Neural progenitor cell (in vitro differentiated cells): ENCODE results near the gene SLC50A1. TPM values are rescaled to one million over a fixed set of nuclear protein-coding genes. Genes with fewer than 3 reads are reported as not detected.

Experiments
- DNase-seq: peaks from one replicate; pipeline ENCODE4 v3.0.0-alpha.2; 2016; ENCODE audit warnings: low spot score
- H2AFZ ChIP-seq: fragments of 200-600 bp; sonication (generic); replicated peaks from 2 replicates; pipeline ENCODE4 v1.6.1; 2016; ENCODE audit warnings: antibody characterized with exemption
- H3F3A ChIP-seq: fragments of 200-600 bp; sonication (generic); 2 replicates; pipeline ENCODE4 v1.6.1; 2016; ENCODE audit warnings: antibody characterized with exemption, low read depth
- H3K27ac ChIP-seq: fragments of 200-600 bp; sonication (generic); 2 replicates; pipeline ENCODE4 v1.5.1; 2016; ENCODE audit warnings: mild to moderate bottlenecking
- H3K27me3 ChIP-seq: fragments of 200-600 bp; sonication (generic); 2 replicates; pipeline ENCODE4 v1.6.1; 2016; ENCODE audit warnings: mild to moderate bottlenecking, moderate library complexity
- H3K36me3 ChIP-seq: fragments of 200-600 bp; sonication (generic); 2 replicates; pipeline ENCODE4 v1.5.1; 2016
- H3K4me1 ChIP-seq: fragments of 200-600 bp; sonication (generic); 2 replicates; pipeline ENCODE4 v1.6.1; 2016; ENCODE audit warnings: mixed run types
- H3K4me2 ChIP-seq: fragments of 200-600 bp; sonication (generic); 2 replicates; pipeline ENCODE4 v1.6.1; 2016
- H3K4me3 ChIP-seq: fragments of 200-600 bp; sonication (generic); 2 replicates; pipeline ENCODE4 v1.5.1; 2016
- H3K79me2 ChIP-seq: fragments of 200-600 bp; sonication (generic); 2 replicates; pipeline ENCODE4 v1.6.1; 2016; ENCODE audit warnings: low read depth
- H3K9ac ChIP-seq: fragments of 200-600 bp; sonication (generic); 2 replicates; pipeline ENCODE4 v1.6.1; 2016
- H3K9me3 ChIP-seq: fragments of 200-600 bp; sonication (generic); 2 replicates; pipeline ENCODE4 v1.5.1; 2016; ENCODE audit warnings: low read depth
- H4K20me1 ChIP-seq: fragments of 200-600 bp; sonication (generic); 2 replicates; pipeline ENCODE4 v1.6.1; 2016; ENCODE audit warnings: low read depth
- H3K27ac Mint-ChIP-seq: 3 replicates; pipeline ENCODE4 v1.8.0; 2021; ENCODE audit warnings: mixed read lengths
- H3K27me3 Mint-ChIP-seq: 2 replicates; pipeline ENCODE4 v1.8.0; 2022; ENCODE audit warnings: low read depth, mild to moderate bottlenecking, inconsistent platforms, moderate library complexity, mixed read lengths; ENCODE audit not compliant: insufficient read depth
- H3K36me3 Mint-ChIP-seq: 3 replicates; pipeline ENCODE4 v1.8.0; 2021; ENCODE audit warnings: mixed read lengths
- H3K4me1 Mint-ChIP-seq: 3 replicates; pipeline ENCODE4 v1.8.0; 2021; ENCODE audit warnings: mixed read lengths
- H3K4me3 Mint-ChIP-seq: 3 replicates; pipeline ENCODE4 v1.8.0; 2021; ENCODE audit warnings: mild to moderate bottlenecking, moderate library complexity, mixed read lengths
- H3K9me3 Mint-ChIP-seq: 3 replicates; pipeline ENCODE4 v1.8.0; 2020; ENCODE audit warnings: mixed read lengths
- CTCF ChIP-seq: fragments of 200-600 bp; sonication (generic); IDR thresholded peaks from 2 replicates; pipeline ENCODE4 v1.5.1; 2017; ENCODE audit warnings: antibody characterized with exemption, mild to moderate bottlenecking
- EZH2 ChIP-seq: fragments of 200-600 bp; sonication (generic); IDR thresholded peaks from 2 replicates; pipeline ENCODE4 v1.6.1; 2017; ENCODE audit warnings: antibody characterized with exemption, mild to moderate bottlenecking, moderate library complexity
- EZH2phosphoT487 ChIP-seq: fragments of 200-600 bp; sonication (generic); IDR thresholded peaks from 2 replicates; pipeline ENCODE4 v1.6.1; 2017; ENCODE audit warnings: antibody characterized with exemption
- total RNA-seq: library from RNA; depleted of rRNA; stranded (reverse); fragments of >200 nt; gene quantifications from 2 replicates; pipeline ENCODE4 v1.2.3, GENCODE V29; 2015; ENCODE audit warnings: low replicate concordance

Gene SLC50A1
- total RNA-seq, 1 donor from 2014 or later, result 14.4 TPM

DNA sequence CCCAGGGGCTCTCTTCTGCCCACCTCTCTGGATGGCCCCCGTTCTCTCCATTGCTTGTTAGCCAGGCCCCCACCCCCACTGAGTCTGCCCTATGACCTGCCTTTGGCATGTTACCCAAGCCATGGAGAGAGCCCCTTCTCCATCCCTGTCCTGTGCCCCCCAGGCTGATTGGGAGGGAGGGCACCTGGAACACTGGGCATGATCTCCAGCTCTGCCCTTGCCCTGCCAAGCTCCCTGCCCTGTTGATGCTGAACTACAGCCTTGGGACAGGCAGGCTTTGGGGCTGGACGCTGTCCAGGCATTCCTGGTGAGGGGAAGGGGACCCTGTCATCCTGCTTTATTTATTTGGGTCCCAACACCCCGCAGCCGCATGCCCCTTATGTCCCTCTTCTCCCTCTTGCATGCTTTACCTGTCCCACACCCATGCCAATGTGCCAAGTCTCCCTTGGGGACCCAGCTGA lies 48.7 kb downstream of the SLC50A1 start:
- H3K36me3 ChIP-seq, result no peaks in the 10 kb centered on the region
- no peak overlapping the region for H3K4me3 ChIP-seq
- H3K27ac Mint-ChIP-seq, result no peak overlapping the region
- H3K36me3 Mint-ChIP-seq, result peaks cover 11% of the 10 kb centered on the region
- peaks cover 4% of the 10 kb centered on the region for H3K9me3 Mint-ChIP-seq
- H3K27ac ChIP-seq, result no peak overlapping the region
- no peak for TF ChIP-seq EZH2
- TF ChIP-seq EZH2phosphoT487, result no peak
- TF ChIP-seq CTCF, result no peak
- H3K4me1 ChIP-seq, result peaks cover 5% of the 10 kb centered on the region
- no peaks in the 10 kb centered on the region for H3K27me3 ChIP-seq
- no peak overlapping the region for H2AFZ ChIP-seq
- H3F3A ChIP-seq, result peaks cover 8% of the 10 kb centered on the region
- no peak overlapping the region for H3K4me3 Mint-ChIP-seq
- H3K4me1 Mint-ChIP-seq, result peaks cover 7% of the 10 kb centered on the region
- no peak overlapping the region for H3K4me2 ChIP-seq
- H4K20me1 ChIP-seq, result no peaks in the 10 kb centered on the region
- H3K27me3 Mint-ChIP-seq, result peaks cover 15% of the 10 kb centered on the region
- H3K9me3 ChIP-seq, result no peaks in the 10 kb centered on the region
- H3K9ac ChIP-seq, result no peak overlapping the region
- H3K79me2 ChIP-seq, result no peaks in the 10 kb centered on the region
- no peak for DNase-seq

GRCh38 chr1:155184835-155185782 lies 49.5 kb downstream of the SLC50A1 start:
- peaks cover 7% of the 10 kb centered on the region for H3K4me1 Mint-ChIP-seq
- DNase-seq, result no peak
- TF ChIP-seq CTCF (no peak), EZH2 (no peak), EZH2phosphoT487 (no peak)
- H3K4me3 Mint-ChIP-seq, result no peak overlapping the region
- Histone ChIP-seq H3K79me2 (no peaks in the 10 kb centered on the region), H3K27me3 (no peaks in the 10 kb centered on the region), H2AFZ (no peak overlapping the region), H3K9ac (no peak overlapping the region), H3K9me3 (no peaks in the 10 kb centered on the region), H3K4me2 (no peak overlapping the region), H4K20me1 (no peaks in the 10 kb centered on the region), H3K36me3 (no peaks in the 10 kb centered on the region), H3K27ac (no peak overlapping the region), H3K4me1 (peaks cover 5% of the 10 kb centered on the region), H3K4me3 (no peak overlapping the region), H3F3A (peaks cover 8% of the 10 kb centered on the region)
- peaks cover 11% of the 10 kb centered on the region for H3K36me3 Mint-ChIP-seq
- peaks cover 4% of the 10 kb centered on the region for H3K9me3 Mint-ChIP-seq
- H3K27me3 Mint-ChIP-seq, result peaks cover 15% of the 10 kb centered on the region
- peak overlapping the region; percentile 62 for H3K27ac Mint-ChIP-seq

- peaks cover 5% of the 10 kb centered on the region for H3K4me1 ChIP-seq
- Mint-ChIP-seq H3K4me1 (peaks cover 7% of the 10 kb centered on the region), H3K9me3 (peaks cover 4% of the 10 kb centered on the region), H3K27ac (peak overlapping the region; percentile 62), H3K4me3 (no peak overlapping the region), H3K36me3 (peaks cover 11% of the 10 kb centered on the region), H3K27me3 (peaks cover 15% of the 10 kb centered on the region)
- no peaks in the 10 kb centered on the region for H3K9me3 ChIP-seq
- no peaks in the 10 kb centered on the region for H3K27me3 ChIP-seq
- no peak for DNase-seq
- no peaks in the 10 kb centered on the region for H3K36me3 ChIP-seq
- no peak overlapping the region for H3K4me3 ChIP-seq
- no peaks in the 10 kb centered on the region for H4K20me1 ChIP-seq
- H3K79me2 ChIP-seq, result no peaks in the 10 kb centered on the region
- no peak overlapping the region for H3K27ac ChIP-seq
- H3F3A ChIP-seq, result peaks cover 8% of the 10 kb centered on the region
- no peak for TF ChIP-seq EZH2
- no peak for TF ChIP-seq CTCF
- no peak for TF ChIP-seq EZH2phosphoT487
- H3K4me2 ChIP-seq, result no peak overlapping the region
- no peak overlapping the region for H3K9ac ChIP-seq
- H2AFZ ChIP-seq, result no peak overlapping the region
Measured at GRCh38 chr1:155185783-155186066, 50.1 kb downstream of the SLC50A1 start.
